Measurements from ENCODE around the gene IRF2BP2. TPM values are rescaled to one million over a fixed set of nuclear protein-coding genes. Genes with fewer than 3 reads are reported as not detected.
A peak's percentile ranks its signal among the peaks of the same experiment; 100 is the strongest.

Gene IRF2BP2
- polyA plus RNA-seq, 1 experiment, result 20.7 TPM

- H3K4me3 ChIP-seq (ENCODE audit: low read depth, low read length), result no peak overlapping the region
- H3K36me3 ChIP-seq (ENCODE audit: control insufficient read depth, insufficient read depth, low read length), result no peaks in the 10 kb centered on the region
- ChIA-PET POLR2A (interaction anchor here (0.7 kb wide), 2 partner anchors 81 to 303 kb away, joined by 7 to 10 read pairs; no protein-coding TSS in a partner anchor), CTCF (interaction anchor here (2.7 kb wide), 1 partner anchor 119 kb away, joined by 9 read pairs; no protein-coding TSS in a partner anchor)
- DNase-seq (ENCODE audit: low read depth), result no peak
- TF ChIP-seq, protein P1, sequence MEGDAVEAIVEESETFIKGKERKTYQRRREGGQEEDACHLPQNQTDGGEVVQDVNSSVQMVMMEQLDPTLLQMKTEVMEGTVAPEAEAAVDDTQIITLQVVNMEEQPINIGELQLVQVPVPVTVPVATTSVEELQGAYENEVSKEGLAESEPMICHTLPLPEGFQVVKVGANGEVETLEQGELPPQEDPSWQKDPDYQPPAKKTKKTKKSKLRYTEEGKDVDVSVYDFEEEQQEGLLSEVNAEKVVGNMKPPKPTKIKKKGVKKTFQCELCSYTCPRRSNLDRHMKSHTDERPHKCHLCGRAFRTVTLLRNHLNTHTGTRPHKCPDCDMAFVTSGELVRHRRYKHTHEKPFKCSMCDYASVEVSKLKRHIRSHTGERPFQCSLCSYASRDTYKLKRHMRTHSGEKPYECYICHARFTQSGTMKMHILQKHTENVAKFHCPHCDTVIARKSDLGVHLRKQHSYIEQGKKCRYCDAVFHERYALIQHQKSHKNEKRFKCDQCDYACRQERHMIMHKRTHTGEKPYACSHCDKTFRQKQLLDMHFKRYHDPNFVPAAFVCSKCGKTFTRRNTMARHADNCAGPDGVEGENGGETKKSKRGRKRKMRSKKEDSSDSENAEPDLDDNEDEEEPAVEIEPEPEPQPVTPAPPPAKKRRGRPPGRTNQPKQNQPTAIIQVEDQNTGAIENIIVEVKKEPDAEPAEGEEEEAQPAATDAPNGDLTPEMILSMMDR (IDR thresholded peaks at IDR 0.05; ENCODE audit: insufficient read depth, low read depth, low read length), result no peak
- no peaks in the 10 kb centered on the region for H3K27me3 ChIP-seq (ENCODE audit: control insufficient read depth, insufficient read depth, low read length)
These were observed 8.7 kb upstream of the IRF2BP2 start for GRCh38 chr1:234618737-234619049.

GRCh38 chr1:234617986-234618736 lies 8.2 kb upstream of the IRF2BP2 start:
- no peaks in the 10 kb centered on the region for H3K36me3 ChIP-seq (ENCODE audit: control insufficient read depth, insufficient read depth, low read length)
- POLR2A ChIA-PET, result interaction anchor here (0.7 kb wide), 2 partner anchors 82 to 304 kb away, joined by 7 to 10 read pairs; no protein-coding TSS in a partner anchor
- TF ChIP-seq, protein P1 (IDR thresholded peaks at IDR 0.05; ENCODE audit: insufficient read depth, low read depth, low read length), result no peak
- CTCF ChIA-PET, result interaction anchor here (2.7 kb wide), 1 partner anchor 119 kb away, joined by 9 read pairs; no protein-coding TSS in a partner anchor
- no peak overlapping the region for H3K4me3 ChIP-seq (ENCODE audit: low read depth, low read length)
- H3K27me3 ChIP-seq (ENCODE audit: control insufficient read depth, insufficient read depth, low read length), result no peaks in the 10 kb centered on the region
- DNase-seq (ENCODE audit: low read depth), result peak; percentile 73

DNA sequence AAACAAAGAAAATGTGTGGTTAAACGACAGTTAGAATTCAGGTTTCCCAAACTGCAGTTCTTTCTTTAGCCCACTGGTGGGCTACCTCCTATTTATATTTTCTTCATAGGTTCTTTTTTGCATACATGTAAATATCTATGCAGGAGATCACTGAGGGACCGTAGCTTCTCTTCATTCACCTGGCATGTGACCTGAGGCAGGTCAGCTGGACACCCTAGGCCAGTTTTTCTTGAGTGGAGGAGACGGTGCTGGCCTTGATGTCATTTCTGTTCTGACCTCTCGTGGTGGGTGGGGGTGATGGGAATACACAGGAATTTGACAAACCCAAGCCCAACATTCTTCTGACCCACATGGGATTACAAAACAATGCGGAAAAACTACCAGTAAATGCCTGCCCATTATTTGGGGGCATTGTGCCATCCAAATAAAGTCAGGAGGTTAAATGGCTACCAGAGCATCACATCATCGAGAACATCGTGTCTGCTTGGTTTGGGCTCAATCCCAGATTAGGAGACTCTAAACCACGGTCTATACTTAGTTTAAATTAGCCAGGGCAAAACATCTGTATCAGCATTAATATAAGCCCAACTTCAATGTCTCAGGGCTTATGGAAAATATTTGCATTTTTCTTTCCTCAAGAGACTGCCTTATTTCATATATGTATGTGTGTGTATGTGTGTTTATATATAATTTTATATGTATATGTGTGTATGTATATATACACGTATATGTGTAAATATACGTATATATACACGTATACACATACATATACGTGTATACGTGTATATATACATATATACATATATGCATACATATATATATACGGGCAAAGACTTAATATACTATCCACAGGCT lies 7.4 kb upstream of the IRF2BP2 start:
- Histone ChIP-seq H3K36me3 (ENCODE audit: control insufficient read depth, insufficient read depth, low read length) (no peaks in the 10 kb centered on the region), H3K4me3 (ENCODE audit: low read depth, low read length) (no peak overlapping the region), H3K27me3 (ENCODE audit: control insufficient read depth, insufficient read depth, low read length) (no peaks in the 10 kb centered on the region)
- CTCF ChIA-PET, result interaction anchor here (1.0 kb wide), 1 partner anchor 105 kb away, joined by 3 read pairs; no protein-coding TSS in a partner anchor
- TF ChIP-seq, protein P1 (IDR thresholded peaks at IDR 0.05; ENCODE audit: insufficient read depth, low read depth, low read length), result peak; percentile 22
- no peak for DNase-seq (ENCODE audit: low read depth)
- POLR2A ChIA-PET, result no interaction called here

GRCh38 chr1:234616644-234617043 lies 6.7 kb upstream of the IRF2BP2 start:
- H3K4me3 ChIP-seq (ENCODE audit: low read depth, low read length), result no peak overlapping the region
- H3K36me3 ChIP-seq (ENCODE audit: control insufficient read depth, insufficient read depth, low read length), result no peaks in the 10 kb centered on the region
- ChIA-PET POLR2A (no interaction called here), CTCF (interaction anchor here (1.0 to 1.2 kb wide), 3 partner anchors 35 to 107 kb away, joined by 3 to 4 read pairs (median 3); no protein-coding TSS in a partner anchor)
- TF ChIP-seq, protein P1 (IDR thresholded peaks at IDR 0.05; ENCODE audit: insufficient read depth, low read depth, low read length), result no peak
- no peak for DNase-seq (ENCODE audit: low read depth)
- H3K27me3 ChIP-seq (ENCODE audit: control insufficient read depth, insufficient read depth, low read length), result no peaks in the 10 kb centered on the region

DNA sequence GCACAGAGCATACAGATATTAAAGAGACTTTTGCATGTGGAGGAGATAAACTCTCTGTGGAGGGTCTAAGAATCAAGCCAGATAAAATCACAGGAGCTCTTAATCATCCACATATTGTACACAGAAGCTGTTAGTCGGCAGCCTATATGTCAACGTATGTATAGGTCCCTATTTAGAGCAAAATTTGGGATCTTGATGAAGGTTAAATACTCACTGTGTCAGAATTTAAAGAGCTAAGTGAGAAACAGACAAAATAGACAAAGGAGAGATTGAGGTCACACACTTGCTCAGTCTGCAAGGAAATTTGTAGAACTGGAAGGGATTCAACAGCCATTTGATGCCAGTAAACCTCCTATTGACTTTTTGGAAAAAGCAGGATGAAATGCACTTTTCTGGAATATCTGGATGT lies 4.1 kb upstream of the IRF2BP2 start:
- no peak for DNase-seq (ENCODE audit: low read depth)
- TF ChIP-seq, protein P1 (IDR thresholded peaks at IDR 0.05; ENCODE audit: insufficient read depth, low read depth, low read length), result no peak
- Histone ChIP-seq H3K27me3 (ENCODE audit: control insufficient read depth, insufficient read depth, low read length) (no peaks in the 10 kb centered on the region), H3K36me3 (ENCODE audit: control insufficient read depth, insufficient read depth, low read length) (no peaks in the 10 kb centered on the region), H3K4me3 (ENCODE audit: low read depth, low read length) (no peak overlapping the region)
- ChIA-PET CTCF (interaction anchor here (0.9 to 5.1 kb wide), 6 partner anchors 8 to 479 kb away, joined by 3 to 27 read pairs (median 3); no protein-coding TSS in a partner anchor), POLR2A (interaction anchor here (0.6 to 1.3 kb wide), 2 partner anchors 8 to 28 kb away, joined by 3 to 7 read pairs; no protein-coding TSS in a partner anchor)

All from BJ (cell line).